SK-N-MC (cell line): ENCODE results near the gene HOMER2.

Experiments
- DNase-seq: peaks from one replicate; pipeline ENCODE4 v3.0.0-alpha.2; 2011; ENCODE audit warnings: low read depth, low spot score
- H3K27ac ChIP-seq: fragments of 200-600 bp; sonication (generic); 2 replicates; pipeline ENCODE4 v1.5.1; 2016; ENCODE audit warnings: mixed run types
- H3K36me3 ChIP-seq: fragments of 200-600 bp; sonication (generic); 2 replicates; pipeline ENCODE4 v1.6.1; 2017; ENCODE audit warnings: antibody characterized with exemption, low read length, mixed read lengths; ENCODE audit not compliant: insufficient read depth
- H3K4me3 ChIP-seq: fragments of 200-600 bp; sonication (generic); 2 replicates; pipeline ENCODE4 v1.5.1; 2016
- H3K9ac ChIP-seq: fragments of 200-600 bp; sonication (generic); 2 replicates; pipeline ENCODE4 v1.8.0; 2017; ENCODE audit warnings: mixed run types, mixed read lengths; ENCODE audit not compliant: insufficient read length
- H3K9me3 ChIP-seq: fragments of 200-600 bp; sonication (generic); 2 replicates; pipeline ENCODE4 v1.6.1; 2017; ENCODE audit warnings: low read depth, mild to moderate bottlenecking, antibody characterized with exemption, low read length, moderate library complexity, mixed read lengths
- EZH2 ChIP-seq: fragments of 200-600 bp; sonication (generic); IDR thresholded peaks from one replicate; pipeline ENCODE4 v1.6.1; 2017; ENCODE audit warnings: antibody characterized with exemption
- FOXP2 ChIP-seq: optimal IDR thresholded peaks from 2 replicates; pipeline ENCODE3; 2011; ENCODE audit warnings: mild to moderate bottlenecking, moderate library complexity; ENCODE audit not compliant: insufficient read depth; ENCODE audit errors: extremely low read length, control extremely low read depth
- POLR2AphosphoS5 ChIP-seq: IDR thresholded peaks from 2 replicates; pipeline ENCODE4 v1.6.1; 2012; ENCODE audit warnings: mild to moderate bottlenecking, low read depth, low read length, borderline replicate concordance

Gene HOMER2

GRCh38 chr15:82882273-82882928 is 70.1 kb downstream of the HOMER2 start:
- H3K27ac ChIP-seq = no peak overlapping the region
- no peak for DNase-seq
- H3K36me3 ChIP-seq = no peaks in the 10 kb centered on the region
- H3K9me3 ChIP-seq = no peaks in the 10 kb centered on the region
- no peak overlapping the region for H3K4me3 ChIP-seq
- TF ChIP-seq EZH2 (no peak), POLR2AphosphoS5 (no peak), FOXP2 (no peak)
- H3K9ac ChIP-seq = no peak overlapping the region

GRCh38 chr15:82881747-82882146 is 70.8 kb downstream of the HOMER2 start:
- Histone ChIP-seq H3K4me3 (no peak overlapping the region), H3K36me3 (no peaks in the 10 kb centered on the region), H3K27ac (no peak overlapping the region), H3K9ac (no peak overlapping the region), H3K9me3 (no peaks in the 10 kb centered on the region)
- TF ChIP-seq POLR2AphosphoS5 (no peak), EZH2 (no peak), FOXP2 (no peak)
- DNase-seq = no peak

GRCh38 chr15:82880704-82881103 is 71.8 kb downstream of the HOMER2 start:
- no peak overlapping the region for H3K4me3 ChIP-seq
- no peak overlapping the region for H3K27ac ChIP-seq
- H3K9me3 ChIP-seq = no peaks in the 10 kb centered on the region
- no peaks in the 10 kb centered on the region for H3K36me3 ChIP-seq
- DNase-seq = no peak
- no peak for TF ChIP-seq FOXP2
- no peak for TF ChIP-seq EZH2
- TF ChIP-seq POLR2AphosphoS5 = no peak
- no peak overlapping the region for H3K9ac ChIP-seq

- Histone ChIP-seq H3K27ac (no peak overlapping the region), H3K9ac (no peak overlapping the region), H3K4me3 (no peak overlapping the region), H3K9me3 (no peaks in the 10 kb centered on the region), H3K36me3 (no peaks in the 10 kb centered on the region)
- DNase-seq = no peak
- no peak for TF ChIP-seq EZH2
Observed at GRCh38 chr15:82878325-82878724, 74.2 kb downstream of the HOMER2 start.

- Histone ChIP-seq H3K36me3 (no peaks in the 10 kb centered on the region), H3K9me3 (no peaks in the 10 kb centered on the region), H3K9ac (no peak overlapping the region), H3K4me3 (no peak overlapping the region), H3K27ac (no peak overlapping the region)
- no peak for DNase-seq
- no peak for TF ChIP-seq FOXP2
- TF ChIP-seq POLR2AphosphoS5 = no peak
- no peak for TF ChIP-seq EZH2
Observed at GRCh38 chr15:82877825-82878224, 74.7 kb downstream of the HOMER2 start.

- H3K4me3 ChIP-seq = no peak overlapping the region
- H3K9me3 ChIP-seq = no peaks in the 10 kb centered on the region
- TF ChIP-seq EZH2 (no peak), FOXP2 (no peak), POLR2AphosphoS5 (no peak)
- H3K36me3 ChIP-seq = no peaks in the 10 kb centered on the region
- no peak for DNase-seq
- H3K27ac ChIP-seq = no peak overlapping the region
- no peak overlapping the region for H3K9ac ChIP-seq
Observed at GRCh38 chr15:82875411-82876003, 77.0 kb downstream of the HOMER2 start.

- DNase-seq = no peak
- Histone ChIP-seq H3K4me3 (no peak overlapping the region), H3K9ac (no peak overlapping the region), H3K9me3 (no peaks in the 10 kb centered on the region), H3K27ac (no peak overlapping the region), H3K36me3 (no peaks in the 10 kb centered on the region)
- no peak for TF ChIP-seq POLR2AphosphoS5
- TF ChIP-seq FOXP2 = no peak
- TF ChIP-seq EZH2 = no peak
Observed at GRCh38 chr15:82874961-82875360, 77.6 kb downstream of the HOMER2 start.

GRCh38 chr15:82874267-82874666 is 78.3 kb downstream of the HOMER2 start:
- TF ChIP-seq FOXP2 (no peak), EZH2 (no peak)

More at GRCh38 chr15:82874267-82874666, 78.3 kb downstream of the HOMER2 start:
- Histone ChIP-seq H3K27ac (no peak overlapping the region), H3K9me3 (no peaks in the 10 kb centered on the region), H3K9ac (no peak overlapping the region), H3K36me3 (no peaks in the 10 kb centered on the region), H3K4me3 (no peak overlapping the region)
- no peak for DNase-seq
